Posterior vena cava (tissue), 2 donors: ENCODE results near the gene LCE1C. TPM values are rescaled to one million over a fixed set of nuclear protein-coding genes. Genes with fewer than 3 reads are reported as not detected.

ENCODE experiments used
- DNase-seq: peaks from one replicate; pipeline ENCODE4 v3.0.0-alpha.2; 2020; ENCODE audit warnings: low spot score
- intact Hi-C, 2 donors: fragments of 100-400 bp; cut with DNase I; formaldehyde crosslinking; loops; one replicate each; pipeline versions ENCODE4 v1.14.1 to v1.14.2; 2022 to 2023
- long read RNA-seq, 2 donors: library from polyadenylated mRNA; unstranded; transcript quantifications; one replicate each; pipeline ENCODE4 v2.0.0, GENCODE V29; 2020 to 2021
- total RNA-seq, 2 donors: library from RNA; stranded (reverse); fragmentation: NEBNext Ultra II Directional; extraction: Animal tissue kit (Norgen Biotek cat#: 25700); gene quantifications; one replicate each; pipeline ENCODE4 v1.2.1, GENCODE V29; 2021
- donor health status: DM: yes; HTN: yes; CAD: no.
- donor health status: DM: yes; HTN: yes; CAD: no.

LCE1C gene, protein sequence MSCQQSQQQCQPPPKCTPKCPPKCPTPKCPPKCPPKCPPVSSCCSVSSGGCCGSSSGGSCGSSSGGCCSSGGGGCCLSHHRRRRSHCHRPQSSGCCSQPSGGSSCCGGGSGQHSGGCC
- total RNA-seq = not detected
- long read RNA-seq, donor 1 = 0 reads
- long read RNA-seq, donor 2 = 0 reads

- intact Hi-C loops = no loop called here
- DNase-seq = no peak
Observed at GRCh38 chr1:152806576-152806975, at the start of gene LCE1C. Gene LCE1C (minus strand): TSS chr1:152806651. CDS start chr1:152805478, 1,173 bp downstream.

DNA sequence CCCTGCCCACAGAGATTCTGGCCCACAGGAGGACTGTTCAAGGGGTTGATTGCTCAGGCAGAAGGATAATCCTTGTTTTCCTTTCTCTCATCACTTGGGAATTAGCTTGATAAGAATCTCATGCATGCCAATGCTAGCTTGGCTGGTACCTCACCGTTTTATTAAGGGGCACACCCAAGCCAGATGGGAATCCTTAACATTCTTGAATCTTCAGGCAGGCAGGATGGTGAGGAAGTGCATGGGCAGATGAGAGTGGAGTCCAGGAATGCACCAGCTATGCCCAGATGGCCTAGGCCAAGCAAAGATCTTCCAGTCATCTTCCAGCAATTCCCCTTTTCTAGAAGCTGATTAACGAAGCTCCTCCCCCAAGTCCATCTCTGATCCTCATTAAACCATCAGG is 49.2 kb upstream of the LCE1C start:
- no peak for DNase-seq
- intact Hi-C loops = no loop called here

GRCh38 chr1:152842556-152842955 is 36.1 kb upstream of the LCE1C start, which contains the start of gene LCE6A:
Gene LCE6A (plus strand): TSS chr1:152842856. CDS start chr1:152843521, 665 bp downstream.
- no peak for DNase-seq
- intact Hi-C loops = loop anchor here in 1 of 2 donors (10.0 kb wide), 1 partner anchor 62 kb away; the partner anchor contains the start of gene IVL

DNA sequence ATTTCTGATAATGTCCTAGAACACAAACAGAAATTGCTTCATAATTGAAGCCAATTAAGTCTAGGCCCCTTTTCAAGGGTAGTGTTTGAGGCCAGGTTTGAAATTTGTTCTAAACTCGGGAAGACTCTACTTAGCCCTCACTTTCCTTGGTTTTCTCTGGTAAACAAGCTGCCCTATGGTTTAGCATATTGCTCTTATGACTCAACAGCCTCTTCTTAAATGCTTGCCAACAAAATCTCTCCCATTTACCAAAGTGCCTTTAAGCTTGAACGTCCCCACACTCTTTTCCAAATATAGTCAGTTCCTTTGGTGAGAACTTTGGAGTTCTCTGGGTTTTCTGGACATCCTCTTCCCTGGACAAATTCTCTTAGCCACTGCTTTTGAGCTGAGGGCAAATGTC is 30.4 kb upstream of the LCE1C start:
- intact Hi-C loops = no loop called here
- no peak for DNase-seq

- DNase-seq = no peak
- intact Hi-C loops = no loop called here
Observed at GRCh38 chr1:152827173-152827572, 20.7 kb upstream of the LCE1C start, which contains the start of gene LCE1A. Gene LCE1A (plus strand): TSS chr1:152827473. CDS start chr1:152827473, 0 bp downstream.

DNA sequence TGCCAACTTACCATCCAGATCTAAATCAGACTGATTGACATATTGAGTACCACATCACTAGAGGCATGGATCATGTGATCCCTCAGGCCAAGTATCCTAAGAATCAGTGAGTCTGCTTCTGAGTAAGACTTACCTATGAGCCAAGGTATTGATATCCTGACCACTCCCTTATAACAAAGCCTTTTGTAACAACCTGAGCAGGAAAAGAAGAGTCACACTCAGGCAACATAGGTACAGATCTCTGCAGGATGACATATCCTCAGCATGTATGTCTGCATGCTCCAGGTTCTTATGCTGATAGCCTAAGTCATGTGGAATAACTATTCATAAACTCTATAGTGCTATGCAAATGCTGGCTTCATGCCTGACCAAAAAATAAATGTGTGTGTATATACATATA is 18.5 kb upstream of the LCE1C start:
- no peak for DNase-seq
- intact Hi-C loops = no loop called here

GRCh38 chr1:152823294-152823693 is 16.8 kb upstream of the LCE1C start:
- DNase-seq = no peak
- intact Hi-C loops = no loop called here

GRCh38 chr1:152817309-152817708 is 10.9 kb upstream of the LCE1C start:
- no peak for DNase-seq
- intact Hi-C loops = no loop called here

DNA sequence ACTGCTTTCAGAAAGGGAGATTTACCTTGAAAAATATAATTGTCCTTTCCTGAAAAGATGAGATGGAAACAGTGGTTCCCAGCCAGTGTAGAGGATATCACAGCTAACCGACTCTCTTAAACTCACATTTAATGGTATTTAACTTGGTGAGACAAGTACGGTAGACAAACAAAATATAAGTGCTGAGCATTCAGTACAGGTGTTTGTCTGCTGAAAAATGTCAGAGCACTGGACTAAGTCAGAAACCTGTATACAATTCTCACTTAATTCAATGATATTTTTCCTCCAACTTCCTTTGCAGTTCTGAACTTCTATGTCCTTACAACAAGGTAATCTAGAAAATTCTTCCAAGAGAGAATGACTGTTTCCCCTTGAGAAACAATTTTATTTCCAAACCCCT is 5.2 kb upstream of the LCE1C start, which contains the start of gene LCE1B:
TSS of gene LCE1B (plus strand) at position 301 of the 400 bp plus-strand sequence. CDS start 476 bp downstream, outside the sequence.
- DNase-seq = no peak
- intact Hi-C loops = no loop called here

- intact Hi-C loops = no loop called here
- DNase-seq = no peak
Observed at GRCh38 chr1:152811050-152811449, 4.6 kb upstream of the LCE1C start.

GRCh38 chr1:152801333-152801732 is 5.1 kb downstream of the LCE1C start:
- DNase-seq = no peak

GRCh38 chr1:152796421-152796820 is 10.0 kb downstream of the LCE1C start, which contains the start of gene LCE1D:
Gene LCE1D (plus strand): TSS chr1:152796721. CDS start chr1:152797795, 1,074 bp downstream.
- intact Hi-C loops = no loop called here
- DNase-seq = no peak

More at GRCh38 chr1:152801333-152801732, 5.1 kb downstream of the LCE1C start:
- intact Hi-C loops = no loop called here

GRCh38 chr1:152795686-152796085 is 10.8 kb downstream of the LCE1C start:
- intact Hi-C loops = no loop called here

GRCh38 chr1:152786077-152786476 is 20.4 kb downstream of the LCE1C start, which contains the start of gene LCE1E:
Gene LCE1E (plus strand): TSS chr1:152786257. CDS start chr1:152787300, 1,043 bp downstream.
- DNase-seq = no peak
- intact Hi-C loops = no loop called here

More at GRCh38 chr1:152795686-152796085, 10.8 kb downstream of the LCE1C start:
- no peak for DNase-seq

DNA sequence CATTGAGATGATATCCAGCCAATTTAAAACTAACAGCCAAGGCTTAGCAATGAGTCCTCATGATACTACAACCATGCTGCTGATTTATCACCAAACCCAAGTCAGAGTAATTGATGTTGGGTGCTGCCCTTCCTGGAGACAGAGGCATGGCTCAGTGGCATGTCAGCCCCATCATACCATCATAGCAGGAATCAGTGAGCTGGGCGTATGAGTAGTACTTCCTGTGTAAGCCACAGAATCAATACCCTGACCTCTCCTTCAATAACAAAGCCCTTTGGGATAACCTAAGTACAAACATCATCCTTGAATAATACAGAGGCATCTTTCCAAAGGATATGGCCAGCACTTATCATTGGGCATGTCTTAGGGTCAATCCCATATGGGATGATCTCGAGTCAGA is 23.4 kb downstream of the LCE1C start:
- intact Hi-C loops = no loop called here
- no peak for DNase-seq

- no peak for DNase-seq
- intact Hi-C loops = no loop called here
Observed at GRCh38 chr1:152777510-152778137, 28.8 kb downstream of the LCE1C start.

GRCh38 chr1:152776361-152776760 is 30.1 kb downstream of the LCE1C start:
- DNase-seq = no peak
- intact Hi-C loops = no loop called here

DNA sequence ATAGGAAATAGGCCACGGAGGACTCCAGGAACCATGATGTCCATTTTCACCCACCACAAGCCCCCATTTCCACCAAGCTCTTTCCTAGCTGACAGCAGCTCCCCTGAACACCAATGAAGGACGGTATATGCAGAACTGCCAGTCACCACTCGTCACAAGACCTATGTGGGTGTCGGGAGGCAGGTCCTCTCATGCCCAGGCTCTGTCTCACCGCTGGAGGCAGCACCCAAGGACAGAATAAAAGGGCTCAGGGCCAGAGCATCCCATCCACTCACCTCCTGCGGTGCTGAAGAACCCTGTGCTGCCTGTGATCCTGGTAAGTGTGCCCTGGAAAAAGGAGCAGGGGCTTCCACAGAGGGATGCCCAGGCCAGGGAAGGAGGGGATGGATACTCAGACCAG is 31.6 kb downstream of the LCE1C start, which contains the start of gene LCE1F:
TSS of gene LCE1F (plus strand) at position 266 of the 400 bp plus-strand sequence. CDS start 1,232 bp downstream, outside the sequence.
- intact Hi-C loops = no loop called here
- no peak for DNase-seq

GRCh38 chr1:152770411-152770810 is 36.0 kb downstream of the LCE1C start:
- intact Hi-C loops = no loop called here
- DNase-seq = no peak

DNA sequence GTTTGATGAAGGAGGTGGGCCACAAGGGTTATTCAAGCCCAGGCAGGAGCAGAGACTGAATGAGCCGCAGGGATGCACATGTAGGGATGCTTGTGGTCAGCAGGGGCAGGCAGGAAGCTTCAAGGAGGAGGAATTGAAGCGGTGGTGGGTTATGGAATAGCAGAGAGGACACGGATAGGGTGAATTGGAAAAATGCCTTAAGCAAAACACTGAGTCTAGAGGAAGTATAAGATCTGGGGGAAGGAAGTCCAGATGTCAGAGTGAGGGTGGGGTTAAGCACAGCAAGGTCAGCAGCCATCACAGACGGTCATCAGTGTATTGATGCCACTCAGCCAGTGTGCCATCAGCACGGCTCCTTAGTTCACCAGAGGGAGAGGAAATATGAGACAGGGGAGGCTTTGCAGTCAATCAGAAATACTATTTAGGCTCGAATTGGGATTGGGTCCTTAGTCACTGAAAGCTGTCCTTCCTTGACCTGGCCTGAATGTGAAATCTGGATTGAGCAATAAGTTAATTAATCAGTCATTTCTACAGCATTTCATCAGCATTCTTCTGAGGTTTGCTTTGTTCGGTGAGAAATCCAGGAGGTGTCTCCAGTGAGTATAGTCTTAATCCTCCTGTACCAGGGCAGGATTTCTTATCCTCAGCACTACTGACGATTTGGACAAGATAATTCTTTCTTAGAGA is 37.5 kb downstream of the LCE1C start:
- intact Hi-C loops = no loop called here
- no peak for DNase-seq
